Chondrocyte (in vitro differentiated cells): ENCODE results near the gene DPYD. TPM values are rescaled to one million over a fixed set of nuclear protein-coding genes. Genes with fewer than 3 reads are reported as not detected.

Experiments
- DNase-seq: peaks from one replicate; pipeline ENCODE4 v3.0.0; 2021; ENCODE audit warnings: mixed read lengths, low spot score
- H3K27ac Mint-ChIP-seq: one replicate; pipeline ENCODE4 v1.8.0; 2021; ENCODE audit warnings: mild to moderate bottlenecking, moderate library complexity, mixed read lengths; ENCODE audit not compliant: unreplicated experiment
- H3K27me3 Mint-ChIP-seq: 2 replicates; pipeline ENCODE4 v1.8.0; 2021; ENCODE audit warnings: low read depth, mixed read lengths
- H3K36me3 Mint-ChIP-seq: 2 replicates; pipeline ENCODE4 v1.8.0; 2021; ENCODE audit warnings: low read depth, mixed read lengths
- H3K4me1 Mint-ChIP-seq: 2 replicates; pipeline ENCODE4 v1.8.0; 2021; ENCODE audit warnings: low read depth, mild to moderate bottlenecking, mixed read lengths
- H3K4me3 Mint-ChIP-seq: one replicate; pipeline ENCODE4 v1.8.0; 2021; ENCODE audit warnings: mild to moderate bottlenecking, moderate library complexity, mixed read lengths; ENCODE audit not compliant: unreplicated experiment
- H3K9me3 Mint-ChIP-seq: 2 replicates; pipeline ENCODE4 v1.8.0; 2021; ENCODE audit warnings: low read depth, mixed read lengths
- total RNA-seq: library from RNA; stranded (reverse); gene quantifications from 3 replicates; pipeline ENCODE4 v1.2.1, GENCODE V29; 2021
- TF ChIP-seq, protein P1 (sequence below): fragments of 200-600 bp; sonication (generic); IDR thresholded peaks from 2 replicates; pipeline ENCODE4 v1.5.0; 2021; ENCODE audit warnings: antibody characterized with exemption, mild to moderate bottlenecking, moderate library complexity

The DPYD gene
- total RNA-seq, 1 donor from 2014 or later, result 5.3 TPM

DNA sequence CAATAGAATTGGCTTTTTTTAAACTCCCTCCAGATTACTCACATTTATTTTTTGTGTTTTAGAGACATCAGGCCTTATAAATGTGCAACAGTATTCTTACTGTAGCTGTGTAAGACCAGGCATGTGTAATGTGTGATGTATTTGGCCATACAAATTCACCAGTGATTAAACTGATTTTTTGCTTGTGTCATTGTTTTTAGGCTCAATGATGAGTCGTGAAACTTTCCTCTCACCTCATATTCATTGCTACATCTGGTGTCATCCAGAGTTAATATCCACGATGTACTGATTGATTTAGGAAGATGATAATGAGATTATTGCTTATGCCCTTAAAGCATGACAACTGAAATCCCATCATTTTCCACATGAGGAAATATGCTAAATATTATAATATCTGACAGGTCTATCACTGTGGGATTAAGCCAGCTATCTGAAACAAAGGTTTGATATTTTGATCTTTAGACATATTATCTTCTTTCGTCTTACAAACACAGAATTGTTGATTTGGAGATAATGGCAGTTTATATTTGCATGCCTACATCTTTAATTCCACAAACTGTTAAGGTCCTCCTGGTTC, 711.4 kb downstream of the DPYD start:
- no peaks in the 10 kb centered on the region for H3K27me3 Mint-ChIP-seq
- H3K9me3 Mint-ChIP-seq, result no peaks in the 10 kb centered on the region
- H3K36me3 Mint-ChIP-seq, result no peaks in the 10 kb centered on the region
- peaks cover 4% of the 10 kb centered on the region for H3K4me1 Mint-ChIP-seq
- TF ChIP-seq, protein P1, sequence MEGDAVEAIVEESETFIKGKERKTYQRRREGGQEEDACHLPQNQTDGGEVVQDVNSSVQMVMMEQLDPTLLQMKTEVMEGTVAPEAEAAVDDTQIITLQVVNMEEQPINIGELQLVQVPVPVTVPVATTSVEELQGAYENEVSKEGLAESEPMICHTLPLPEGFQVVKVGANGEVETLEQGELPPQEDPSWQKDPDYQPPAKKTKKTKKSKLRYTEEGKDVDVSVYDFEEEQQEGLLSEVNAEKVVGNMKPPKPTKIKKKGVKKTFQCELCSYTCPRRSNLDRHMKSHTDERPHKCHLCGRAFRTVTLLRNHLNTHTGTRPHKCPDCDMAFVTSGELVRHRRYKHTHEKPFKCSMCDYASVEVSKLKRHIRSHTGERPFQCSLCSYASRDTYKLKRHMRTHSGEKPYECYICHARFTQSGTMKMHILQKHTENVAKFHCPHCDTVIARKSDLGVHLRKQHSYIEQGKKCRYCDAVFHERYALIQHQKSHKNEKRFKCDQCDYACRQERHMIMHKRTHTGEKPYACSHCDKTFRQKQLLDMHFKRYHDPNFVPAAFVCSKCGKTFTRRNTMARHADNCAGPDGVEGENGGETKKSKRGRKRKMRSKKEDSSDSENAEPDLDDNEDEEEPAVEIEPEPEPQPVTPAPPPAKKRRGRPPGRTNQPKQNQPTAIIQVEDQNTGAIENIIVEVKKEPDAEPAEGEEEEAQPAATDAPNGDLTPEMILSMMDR, result no peak
- H3K4me3 Mint-ChIP-seq, result no peak overlapping the region
- no peak overlapping the region for H3K27ac Mint-ChIP-seq
- DNase-seq, result no peak

DNA sequence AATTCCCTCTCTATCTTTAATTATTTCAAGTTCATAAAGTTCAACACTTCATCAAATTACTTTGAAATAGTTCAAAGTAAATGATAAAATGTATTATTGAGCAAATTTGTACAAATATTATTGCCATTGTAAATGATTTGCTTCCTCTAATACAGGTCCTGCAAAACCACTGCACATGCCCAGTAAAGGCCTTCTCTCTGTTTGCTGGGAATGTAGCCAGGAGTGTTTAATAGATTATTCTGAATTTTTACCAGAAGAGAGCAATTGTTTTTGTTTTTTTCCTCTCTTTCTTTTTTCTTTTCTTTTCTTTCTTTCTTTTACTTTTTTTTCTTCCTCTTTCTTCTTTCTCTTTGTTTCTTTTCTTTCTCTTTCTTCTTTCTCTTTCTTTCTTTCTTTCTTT, 713.0 kb downstream of the DPYD start:
- no peaks in the 10 kb centered on the region for H3K9me3 Mint-ChIP-seq
- no peaks in the 10 kb centered on the region for H3K36me3 Mint-ChIP-seq
- peaks cover 4% of the 10 kb centered on the region for H3K4me1 Mint-ChIP-seq
- TF ChIP-seq, protein P1, result no peak
- H3K27me3 Mint-ChIP-seq, result no peaks in the 10 kb centered on the region
- no peak overlapping the region for H3K27ac Mint-ChIP-seq
- DNase-seq, result no peak
- H3K4me3 Mint-ChIP-seq, result no peak overlapping the region

DNA sequence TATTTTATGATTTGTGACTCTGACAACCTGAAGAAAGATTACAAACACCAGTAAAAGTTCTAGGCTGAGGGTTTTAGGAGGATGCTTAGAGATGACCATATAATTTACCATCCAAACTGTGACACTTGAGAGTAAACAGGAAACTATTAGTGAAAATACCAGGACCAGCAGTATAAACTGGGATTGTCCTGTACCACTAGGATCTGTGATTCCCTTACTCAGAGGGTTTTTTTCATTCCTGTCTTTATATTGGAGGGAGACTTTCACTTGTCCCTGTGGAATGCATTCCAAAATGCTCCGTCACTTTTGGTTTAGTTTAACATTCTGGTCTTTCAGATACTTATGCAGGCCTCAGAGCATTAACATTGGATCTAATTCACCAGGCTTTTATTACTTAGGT, 716.4 kb downstream of the DPYD start:
- DNase-seq, result no peak
- TF ChIP-seq, protein P1, result no peak
- H3K27ac Mint-ChIP-seq, result no peak overlapping the region
- H3K27me3 Mint-ChIP-seq, result no peaks in the 10 kb centered on the region
- H3K36me3 Mint-ChIP-seq, result no peaks in the 10 kb centered on the region
- no peak overlapping the region for H3K4me3 Mint-ChIP-seq
- peaks cover 12% of the 10 kb centered on the region for H3K4me1 Mint-ChIP-seq
- no peaks in the 10 kb centered on the region for H3K9me3 Mint-ChIP-seq

DNA sequence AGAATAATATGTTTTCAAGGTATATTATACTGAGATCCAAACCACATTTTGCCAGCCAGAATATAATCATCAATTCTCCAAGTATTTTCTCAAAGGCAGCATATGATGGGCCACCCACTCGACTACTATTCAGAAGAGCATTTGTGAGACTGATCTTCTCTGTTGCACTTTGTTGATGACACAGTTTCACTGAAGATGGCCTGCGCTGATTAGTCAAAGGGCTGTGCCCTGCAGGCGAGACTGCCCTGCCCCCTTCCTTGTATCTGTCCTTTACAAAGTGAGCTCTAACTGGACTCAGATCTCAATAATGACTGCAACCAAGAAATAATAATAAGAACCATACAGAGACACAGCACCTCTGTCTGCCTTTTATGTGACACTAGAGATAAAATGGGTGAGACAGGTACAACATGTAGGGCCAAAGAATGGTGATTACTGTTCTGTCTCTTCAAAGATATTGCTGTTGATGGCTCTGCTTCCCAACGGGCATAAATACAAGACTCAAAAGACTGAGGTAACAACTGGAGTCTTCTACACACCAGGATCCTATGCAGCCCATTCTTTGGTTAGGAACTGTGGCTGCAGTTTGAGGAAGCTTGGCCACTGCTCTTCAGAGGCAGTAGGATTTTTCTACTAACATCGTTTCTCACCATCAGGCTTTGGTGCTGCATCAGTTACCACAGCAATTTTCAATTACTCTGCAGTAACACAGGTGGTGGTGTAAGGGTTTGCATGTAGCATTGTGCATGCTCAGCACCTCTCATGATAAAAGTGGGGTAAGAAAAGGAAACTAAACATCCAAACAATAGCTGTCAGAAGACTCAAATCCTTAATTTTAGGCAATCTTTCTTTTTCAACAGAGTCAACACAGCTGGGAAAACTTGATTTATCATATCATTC, 718.1 kb downstream of the DPYD start:
- TF ChIP-seq, protein P1, result no peak
- Mint-ChIP-seq H3K4me3 (no peak overlapping the region), H3K27me3 (no peaks in the 10 kb centered on the region)

DNA sequence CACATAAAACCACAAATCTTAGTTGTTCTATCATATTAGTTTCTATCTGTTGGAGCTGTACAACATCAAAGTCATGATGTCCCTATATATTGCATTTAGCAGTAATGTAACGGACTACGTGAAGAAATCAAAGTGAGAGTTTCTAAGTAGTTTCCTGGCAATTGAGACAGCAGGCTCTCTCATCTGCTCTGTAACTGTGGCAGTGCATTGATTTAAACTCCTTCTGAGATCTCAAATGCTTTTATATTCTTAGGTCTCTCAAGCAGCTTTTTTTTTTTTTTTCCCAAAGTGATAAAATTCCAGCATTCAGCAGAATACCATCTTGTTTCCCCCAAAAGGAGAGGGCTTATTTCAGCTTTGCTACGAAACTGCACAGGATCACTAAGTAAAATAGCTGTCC, 719.2 kb downstream of the DPYD start:
- no peaks in the 10 kb centered on the region for H3K36me3 Mint-ChIP-seq
- TF ChIP-seq, protein P1, result no peak
- H3K27ac Mint-ChIP-seq, result no peak overlapping the region
- no peak for DNase-seq
- no peaks in the 10 kb centered on the region for H3K27me3 Mint-ChIP-seq
- H3K4me3 Mint-ChIP-seq, result no peak overlapping the region
- H3K9me3 Mint-ChIP-seq, result no peaks in the 10 kb centered on the region
- peaks cover 12% of the 10 kb centered on the region for H3K4me1 Mint-ChIP-seq

More for the DNA sequence above, 718.1 kb downstream of the DPYD start:
- Mint-ChIP-seq H3K36me3 (no peaks in the 10 kb centered on the region), H3K27ac (no peak overlapping the region), H3K4me1 (peaks cover 12% of the 10 kb centered on the region), H3K9me3 (no peaks in the 10 kb centered on the region)
- no peak for DNase-seq
